AG09319 (cell line): Measurements from ENCODE around the gene RBM18.

Source experiments
- DNase-seq: peaks from one replicate; pipeline ENCODE4 v3.0.0-alpha.2; 2010; ENCODE audit warnings: low read depth; ENCODE audit errors: extremely low read depth
- CTCF ChIP-seq: IDR thresholded peaks from 2 replicates; pipeline ENCODE4 v1.5.1; 2011; ENCODE audit warnings: low read depth, mild to moderate bottlenecking, inconsistent platforms, low read length, moderate library complexity

RBM18 gene

GRCh38 chr9:122216798-122217418 lies 47.7 kb downstream of the RBM18 start:
- no peak for DNase-seq
- TF ChIP-seq CTCF: no peak

GRCh38 chr9:122216138-122216797 lies 48.4 kb downstream of the RBM18 start:
- no peak for DNase-seq
- TF ChIP-seq CTCF: no peak

GRCh38 chr9:122215663-122216062 lies 49.0 kb downstream of the RBM18 start:
- no peak for TF ChIP-seq CTCF
- no peak for DNase-seq

GRCh38 chr9:122214507-122214906 lies 50.1 kb downstream of the RBM18 start:
- no peak for TF ChIP-seq CTCF

GRCh38 chr9:122213589-122214413 lies 50.8 kb downstream of the RBM18 start:
- no peak for DNase-seq
- no peak for TF ChIP-seq CTCF

More at GRCh38 chr9:122214507-122214906, 50.1 kb downstream of the RBM18 start:
- DNase-seq: no peak

- TF ChIP-seq CTCF: no peak
- no peak for DNase-seq
Measured at GRCh38 chr9:122213102-122213588, 51.5 kb downstream of the RBM18 start.
